Panc1 (cell line): ENCODE measurements around the gene STK39.

ENCODE experiments used
- POLR2AphosphoS5 ChIP-seq: IDR thresholded peaks from 2 replicates; pipeline ENCODE4 v1.6.1; 2012; ENCODE audit warnings: mild to moderate bottlenecking, low read depth, low read length, moderate library complexity
- SIN3A ChIP-seq: IDR thresholded peaks from 2 replicates; pipeline ENCODE4 v1.6.1; 2012; ENCODE audit warnings: low read depth, mild to moderate bottlenecking, low read length, moderate library complexity, borderline replicate concordance; ENCODE audit not compliant: insufficient read depth
- TF ChIP-seq, protein P1 (sequence below): fragments of 450-650 bp; IDR thresholded peaks from 2 replicates; pipeline ENCODE4 v1.5.1; 2017; ENCODE audit warnings: mild to moderate bottlenecking
- TF ChIP-seq, protein P2 (sequence below), 2 experiments: IDR thresholded peaks; 2 replicates each; pipeline ENCODE4 v1.6.1; 2011 to 2012; ENCODE audit warnings: low read depth in 2 of 2, control low read depth in 1 of 2, low read length in 1 of 2, mild to moderate bottlenecking in 1 of 2, moderate library complexity in 1 of 2; ENCODE audit not compliant: insufficient read depth in 1 of 2

DNA sequence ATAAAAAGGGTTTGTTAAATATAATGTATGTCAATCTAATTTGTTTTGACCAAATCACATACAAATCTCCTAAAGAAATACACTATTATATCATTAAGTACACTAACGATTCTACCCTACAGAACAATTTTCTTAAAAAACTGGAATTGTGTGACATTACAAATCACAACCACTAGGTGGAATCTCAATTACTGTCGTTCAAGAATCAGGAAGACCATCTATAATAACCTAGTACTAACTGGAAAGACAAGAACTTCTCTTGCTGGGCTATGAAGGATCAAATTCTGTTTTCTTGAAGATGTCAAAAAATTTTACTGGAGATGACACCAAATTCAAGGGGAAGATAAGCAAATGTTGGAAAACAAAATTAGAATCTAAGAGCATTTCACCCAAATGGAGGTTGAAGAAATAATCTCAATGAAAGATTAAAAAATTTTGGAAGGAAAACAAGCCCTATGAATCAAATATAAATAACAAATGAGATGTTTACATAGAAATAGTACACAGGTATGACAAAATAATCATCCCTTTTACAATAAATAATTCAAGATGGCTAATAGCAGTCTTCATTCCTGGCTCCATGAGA, 110.9 kb downstream of the STK39 start:
- TF ChIP-seq POLR2AphosphoS5 (no peak), SIN3A (no peak)
- TF ChIP-seq, protein P1, sequence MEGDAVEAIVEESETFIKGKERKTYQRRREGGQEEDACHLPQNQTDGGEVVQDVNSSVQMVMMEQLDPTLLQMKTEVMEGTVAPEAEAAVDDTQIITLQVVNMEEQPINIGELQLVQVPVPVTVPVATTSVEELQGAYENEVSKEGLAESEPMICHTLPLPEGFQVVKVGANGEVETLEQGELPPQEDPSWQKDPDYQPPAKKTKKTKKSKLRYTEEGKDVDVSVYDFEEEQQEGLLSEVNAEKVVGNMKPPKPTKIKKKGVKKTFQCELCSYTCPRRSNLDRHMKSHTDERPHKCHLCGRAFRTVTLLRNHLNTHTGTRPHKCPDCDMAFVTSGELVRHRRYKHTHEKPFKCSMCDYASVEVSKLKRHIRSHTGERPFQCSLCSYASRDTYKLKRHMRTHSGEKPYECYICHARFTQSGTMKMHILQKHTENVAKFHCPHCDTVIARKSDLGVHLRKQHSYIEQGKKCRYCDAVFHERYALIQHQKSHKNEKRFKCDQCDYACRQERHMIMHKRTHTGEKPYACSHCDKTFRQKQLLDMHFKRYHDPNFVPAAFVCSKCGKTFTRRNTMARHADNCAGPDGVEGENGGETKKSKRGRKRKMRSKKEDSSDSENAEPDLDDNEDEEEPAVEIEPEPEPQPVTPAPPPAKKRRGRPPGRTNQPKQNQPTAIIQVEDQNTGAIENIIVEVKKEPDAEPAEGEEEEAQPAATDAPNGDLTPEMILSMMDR, result peak; percentile 64; the same call in 1 of the 2 replicates
- TF ChIP-seq, protein P2, sequence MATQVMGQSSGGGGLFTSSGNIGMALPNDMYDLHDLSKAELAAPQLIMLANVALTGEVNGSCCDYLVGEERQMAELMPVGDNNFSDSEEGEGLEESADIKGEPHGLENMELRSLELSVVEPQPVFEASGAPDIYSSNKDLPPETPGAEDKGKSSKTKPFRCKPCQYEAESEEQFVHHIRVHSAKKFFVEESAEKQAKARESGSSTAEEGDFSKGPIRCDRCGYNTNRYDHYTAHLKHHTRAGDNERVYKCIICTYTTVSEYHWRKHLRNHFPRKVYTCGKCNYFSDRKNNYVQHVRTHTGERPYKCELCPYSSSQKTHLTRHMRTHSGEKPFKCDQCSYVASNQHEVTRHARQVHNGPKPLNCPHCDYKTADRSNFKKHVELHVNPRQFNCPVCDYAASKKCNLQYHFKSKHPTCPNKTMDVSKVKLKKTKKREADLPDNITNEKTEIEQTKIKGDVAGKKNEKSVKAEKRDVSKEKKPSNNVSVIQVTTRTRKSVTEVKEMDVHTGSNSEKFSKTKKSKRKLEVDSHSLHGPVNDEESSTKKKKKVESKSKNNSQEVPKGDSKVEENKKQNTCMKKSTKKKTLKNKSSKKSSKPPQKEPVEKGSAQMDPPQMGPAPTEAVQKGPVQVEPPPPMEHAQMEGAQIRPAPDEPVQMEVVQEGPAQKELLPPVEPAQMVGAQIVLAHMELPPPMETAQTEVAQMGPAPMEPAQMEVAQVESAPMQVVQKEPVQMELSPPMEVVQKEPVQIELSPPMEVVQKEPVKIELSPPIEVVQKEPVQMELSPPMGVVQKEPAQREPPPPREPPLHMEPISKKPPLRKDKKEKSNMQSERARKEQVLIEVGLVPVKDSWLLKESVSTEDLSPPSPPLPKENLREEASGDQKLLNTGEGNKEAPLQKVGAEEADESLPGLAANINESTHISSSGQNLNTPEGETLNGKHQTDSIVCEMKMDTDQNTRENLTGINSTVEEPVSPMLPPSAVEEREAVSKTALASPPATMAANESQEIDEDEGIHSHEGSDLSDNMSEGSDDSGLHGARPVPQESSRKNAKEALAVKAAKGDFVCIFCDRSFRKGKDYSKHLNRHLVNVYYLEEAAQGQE (IDR thresholded peaks at IDR 0.05; ENCODE audit: insufficient read depth in 1 of 2, low read depth in 2 of 2, low read length in 1 of 2), result no peak
